Astrocyte (in vitro differentiated cells and primary cell): ENCODE results near the gene GLUL. TPM values are rescaled to one million over a fixed set of nuclear protein-coding genes. Genes with fewer than 3 reads are reported as not detected.

ENCODE experiments used
- DNase-seq: peaks from one replicate; pipeline ENCODE4 v3.0.0-alpha.2; 2010; ENCODE audit warnings: low read depth
- FAIRE-seq: peaks from 2 replicates; lab custom pipeline; 2011; peaks lifted over from hg19 to GRCh38; lab: Jason Lieb, UNC
- H2AFZ ChIP-seq: 2 replicates; pipeline ENCODE4 v1.6.0; 2012; ENCODE audit warnings: low read depth, low read length, inconsistent platforms
- H3K27ac ChIP-seq: 2 replicates; pipeline ENCODE4 v1.5.1; 2011; ENCODE audit warnings: low read depth, low read length, inconsistent platforms
- H3K27me3 ChIP-seq: 2 replicates; pipeline ENCODE4 v1.6.0; 2011; ENCODE audit warnings: low read length, inconsistent platforms; ENCODE audit not compliant: insufficient read depth
- H3K36me3 ChIP-seq: 2 replicates; pipeline ENCODE4 v1.5.1; 2011; ENCODE audit warnings: low read length, inconsistent platforms; ENCODE audit not compliant: insufficient read depth
- H3K4me1 ChIP-seq: 2 replicates; pipeline ENCODE4 v1.5.1; 2011; ENCODE audit warnings: low read length, inconsistent platforms; ENCODE audit not compliant: insufficient read depth
- H3K4me2 ChIP-seq: 2 replicates; pipeline ENCODE4 v1.6.0; 2012; ENCODE audit warnings: low read length, inconsistent platforms
- H3K4me3 ChIP-seq: 2 replicates; pipeline ENCODE4 v1.5.1; 2011; ENCODE audit warnings: low read depth, mild to moderate bottlenecking, low read length, inconsistent platforms; ENCODE audit not compliant: insufficient read depth
- H3K79me2 ChIP-seq: 2 replicates; pipeline ENCODE4 v1.6.0; 2012; ENCODE audit warnings: mild to moderate bottlenecking, low read length, inconsistent platforms; ENCODE audit not compliant: insufficient read depth
- H3K9ac ChIP-seq: 2 replicates; pipeline ENCODE4 v1.6.0; 2012; ENCODE audit warnings: mild to moderate bottlenecking, low read length, inconsistent platforms
- H3K9me3 ChIP-seq: 2 replicates; pipeline ENCODE4 v1.5.1; 2012; ENCODE audit warnings: low read depth, mild to moderate bottlenecking, low read length, inconsistent platforms; ENCODE audit not compliant: insufficient read depth
- H4K20me1 ChIP-seq: 2 replicates; pipeline ENCODE4 v1.6.0; 2012; ENCODE audit warnings: low read length, inconsistent platforms; ENCODE audit not compliant: insufficient read depth
- H3K27ac Mint-ChIP-seq: one replicate; pipeline ENCODE4 v1.8.0; 2021; ENCODE audit warnings: mild to moderate bottlenecking, mixed read lengths; ENCODE audit not compliant: unreplicated experiment
- H3K27me3 Mint-ChIP-seq: one replicate; pipeline ENCODE4 v1.8.0; 2021; ENCODE audit warnings: low read depth, mixed read lengths; ENCODE audit not compliant: unreplicated experiment
- H3K36me3 Mint-ChIP-seq: one replicate; pipeline ENCODE4 v1.8.0; 2021; ENCODE audit warnings: low read depth, mixed read lengths; ENCODE audit not compliant: unreplicated experiment
- H3K4me1 Mint-ChIP-seq: one replicate; pipeline ENCODE4 v1.8.0; 2021; ENCODE audit warnings: low read depth, mixed read lengths; ENCODE audit not compliant: unreplicated experiment
- H3K4me3 Mint-ChIP-seq: one replicate; pipeline ENCODE4 v1.8.0; 2021; ENCODE audit warnings: mild to moderate bottlenecking, moderate library complexity, mixed read lengths; ENCODE audit not compliant: unreplicated experiment
- H3K9me3 Mint-ChIP-seq: one replicate; pipeline ENCODE4 v1.8.0; 2021; ENCODE audit warnings: mild to moderate bottlenecking, mixed read lengths; ENCODE audit not compliant: unreplicated experiment
- EZH2 ChIP-seq: IDR thresholded peaks from 2 replicates; pipeline ENCODE4 v1.6.1; 2012; ENCODE audit warnings: mild to moderate bottlenecking, low read length, inconsistent platforms; ENCODE audit not compliant: insufficient read depth
- total RNA-seq: library from RNA; stranded (reverse); gene quantifications from 2 replicates; pipeline ENCODE4 v1.2.1, GENCODE V29; 2021
- TF ChIP-seq, protein P1 (sequence below): IDR thresholded peaks from 2 replicates; pipeline ENCODE4 v1.5.1; 2011; ENCODE audit warnings: low read depth, mild to moderate bottlenecking, inconsistent platforms, low read length, moderate library complexity; ENCODE audit not compliant: insufficient read depth

GLUL gene
- total RNA-seq, 1 donor from 2014 or later, result 158 TPM

DNA sequence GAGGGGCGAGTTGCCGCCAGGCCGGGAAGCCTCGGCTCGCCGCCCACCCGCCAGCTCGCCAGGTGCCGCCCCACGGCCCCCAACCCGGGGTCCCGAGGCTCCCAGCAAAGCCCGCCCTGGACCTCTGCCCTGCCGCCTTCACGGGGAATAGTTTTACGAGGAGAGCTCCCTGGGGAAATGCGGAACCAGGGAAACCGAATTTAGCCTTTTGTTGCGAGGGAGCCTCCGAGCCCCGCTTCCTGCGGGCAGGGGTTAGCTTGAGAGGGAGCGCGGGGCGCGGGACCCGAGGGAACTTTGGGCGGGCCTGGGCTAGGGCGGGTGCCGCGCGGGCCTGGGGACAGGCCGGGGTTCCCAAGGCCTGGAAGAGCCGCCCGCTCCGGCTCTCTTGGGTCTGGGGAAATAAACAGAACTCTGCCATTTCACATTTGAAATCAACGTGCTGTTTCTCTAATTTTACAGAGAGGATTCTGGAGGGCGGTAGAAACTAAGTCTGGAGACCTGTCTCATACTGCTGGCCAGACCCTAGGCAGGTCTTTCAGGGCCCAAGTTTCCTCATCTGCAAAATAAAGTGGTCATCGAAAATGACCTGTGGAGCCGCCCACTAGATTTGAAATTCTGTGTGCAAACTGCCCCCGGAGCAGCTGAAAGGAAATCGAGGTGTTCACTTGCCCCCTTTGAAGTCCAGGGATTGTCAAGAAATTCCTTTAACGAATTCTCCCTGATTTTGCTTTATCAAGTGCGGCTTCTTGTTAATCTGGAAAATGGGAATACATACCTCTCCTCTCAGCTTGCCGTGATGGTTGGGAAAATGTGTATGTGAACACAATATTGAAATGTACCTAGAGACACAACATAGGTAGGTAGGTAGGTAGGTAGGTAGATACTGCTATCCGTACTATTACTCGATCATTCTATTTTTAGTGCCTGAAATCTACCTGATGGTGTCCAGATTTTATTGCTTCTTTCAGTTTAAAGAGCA lies 749 bp upstream of the GLUL start:
- Histone ChIP-seq H3K27ac (peak overlapping the region; percentile 85), H3K36me3 (peaks cover 8% of the 10 kb centered on the region), H3K4me3 (peak overlapping the region; percentile 70), H3K4me1 (peaks cover 10% of the 10 kb centered on the region), H3K9me3 (no peaks in the 10 kb centered on the region), H4K20me1 (peaks cover 34% of the 10 kb centered on the region), H2AFZ (peak overlapping the region; percentile 87), H3K9ac (peak overlapping the region; percentile 90), H3K79me2 (peaks cover 39% of the 10 kb centered on the region), H3K4me2 (peak overlapping the region; percentile 98), H3K27me3 (no peaks in the 10 kb centered on the region)
- Mint-ChIP-seq H3K9me3 (no peaks in the 10 kb centered on the region), H3K36me3 (peaks cover 2% of the 10 kb centered on the region), H3K27ac (peak overlapping the region; percentile 75), H3K27me3 (peaks cover 2% of the 10 kb centered on the region), H3K4me3 (peak overlapping the region; percentile 83), H3K4me1 (peaks cover 15% of the 10 kb centered on the region)
- TF ChIP-seq EZH2, result no peak
- TF ChIP-seq, protein P1, sequence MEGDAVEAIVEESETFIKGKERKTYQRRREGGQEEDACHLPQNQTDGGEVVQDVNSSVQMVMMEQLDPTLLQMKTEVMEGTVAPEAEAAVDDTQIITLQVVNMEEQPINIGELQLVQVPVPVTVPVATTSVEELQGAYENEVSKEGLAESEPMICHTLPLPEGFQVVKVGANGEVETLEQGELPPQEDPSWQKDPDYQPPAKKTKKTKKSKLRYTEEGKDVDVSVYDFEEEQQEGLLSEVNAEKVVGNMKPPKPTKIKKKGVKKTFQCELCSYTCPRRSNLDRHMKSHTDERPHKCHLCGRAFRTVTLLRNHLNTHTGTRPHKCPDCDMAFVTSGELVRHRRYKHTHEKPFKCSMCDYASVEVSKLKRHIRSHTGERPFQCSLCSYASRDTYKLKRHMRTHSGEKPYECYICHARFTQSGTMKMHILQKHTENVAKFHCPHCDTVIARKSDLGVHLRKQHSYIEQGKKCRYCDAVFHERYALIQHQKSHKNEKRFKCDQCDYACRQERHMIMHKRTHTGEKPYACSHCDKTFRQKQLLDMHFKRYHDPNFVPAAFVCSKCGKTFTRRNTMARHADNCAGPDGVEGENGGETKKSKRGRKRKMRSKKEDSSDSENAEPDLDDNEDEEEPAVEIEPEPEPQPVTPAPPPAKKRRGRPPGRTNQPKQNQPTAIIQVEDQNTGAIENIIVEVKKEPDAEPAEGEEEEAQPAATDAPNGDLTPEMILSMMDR, result no peak
- DNase-seq, result peak; percentile 9
- no peak for FAIRE-seq

DNA sequence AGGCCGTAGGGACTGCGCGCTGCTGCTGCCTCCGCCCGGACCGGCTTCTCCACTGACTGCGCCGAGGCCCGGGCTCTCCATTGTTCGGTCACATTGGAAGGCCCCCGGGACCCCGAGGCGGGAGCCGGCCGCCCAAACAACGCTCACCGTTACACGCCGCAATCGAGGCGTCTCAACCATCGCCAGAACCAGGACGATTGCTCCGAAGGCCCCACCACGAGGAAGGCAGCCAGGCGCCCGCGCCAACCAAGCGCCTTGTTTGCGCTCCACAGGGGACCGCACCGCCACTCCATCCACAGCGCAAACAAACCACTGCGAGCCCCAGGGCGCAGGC lies 595 bp downstream of the GLUL start:
- Histone ChIP-seq H3K9me3 (no peaks in the 10 kb centered on the region), H3K4me2 (peak overlapping the region; percentile 98), H3K79me2 (peaks cover 43% of the 10 kb centered on the region), H3K27me3 (no peaks in the 10 kb centered on the region), H3K27ac (peak overlapping the region; percentile 70), H3K36me3 (peaks cover 20% of the 10 kb centered on the region), H2AFZ (peak overlapping the region; percentile 63), H3K9ac (peak overlapping the region; percentile 90), H3K4me1 (peaks cover 7% of the 10 kb centered on the region), H3K4me3 (peak overlapping the region; percentile 70), H4K20me1 (peaks cover 46% of the 10 kb centered on the region)
- H3K27me3 Mint-ChIP-seq, result peaks cover under 1% of the 10 kb centered on the region
- H3K9me3 Mint-ChIP-seq, result no peaks in the 10 kb centered on the region
- FAIRE-seq, result no peak
- no peak for DNase-seq
- peak overlapping the region; percentile 77 for H3K27ac Mint-ChIP-seq
- peaks cover 8% of the 10 kb centered on the region for H3K4me1 Mint-ChIP-seq
- H3K36me3 Mint-ChIP-seq, result peaks cover 11% of the 10 kb centered on the region
- peak overlapping the region; percentile 99 for H3K4me3 Mint-ChIP-seq
- TF ChIP-seq, protein P1, result no peak
- TF ChIP-seq EZH2, result no peak

DNA sequence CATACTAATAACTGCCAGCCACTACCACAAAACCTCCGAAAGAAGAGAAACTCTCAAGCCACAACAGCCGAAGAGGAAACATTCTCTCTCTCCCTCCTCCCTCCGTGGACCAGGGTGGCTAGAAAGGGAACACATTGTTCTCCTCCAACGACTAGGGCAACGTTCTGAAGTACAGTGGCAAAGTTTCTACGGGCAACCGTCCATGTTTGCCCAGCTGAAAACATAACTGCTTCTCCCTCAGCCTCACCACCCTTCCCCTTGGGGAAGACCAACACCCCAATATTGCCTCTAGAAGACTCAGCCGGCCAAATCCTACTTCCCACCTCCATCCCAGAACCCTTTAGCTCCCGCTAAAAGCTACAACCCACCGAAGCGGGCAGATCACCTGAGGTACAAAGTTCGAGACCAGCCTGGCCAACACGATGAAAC lies 2.0 kb downstream of the GLUL start:
- H3K9me3 Mint-ChIP-seq, result no peaks in the 10 kb centered on the region
- no peak for FAIRE-seq
- H4K20me1 ChIP-seq, result peaks cover 53% of the 10 kb centered on the region

More for the DNA sequence above, 2.0 kb downstream of the GLUL start:
- Histone ChIP-seq H3K36me3 (peaks cover 33% of the 10 kb centered on the region), H3K27ac (no peak overlapping the region), H2AFZ (no peak overlapping the region), H3K9me3 (no peaks in the 10 kb centered on the region), H3K4me2 (peak overlapping the region; percentile 98), H3K4me1 (peaks cover 7% of the 10 kb centered on the region), H3K9ac (peak overlapping the region; percentile 90), H3K4me3 (peak overlapping the region; percentile 70), H3K27me3 (no peaks in the 10 kb centered on the region), H3K79me2 (peaks cover 43% of the 10 kb centered on the region)
- Mint-ChIP-seq H3K4me1 (peaks cover 8% of the 10 kb centered on the region), H3K4me3 (peak overlapping the region; percentile 99), H3K36me3 (peaks cover 17% of the 10 kb centered on the region), H3K27ac (peak overlapping the region; percentile 86), H3K27me3 (no peaks in the 10 kb centered on the region)
- no peak for DNase-seq
- TF ChIP-seq EZH2, result no peak
- TF ChIP-seq, protein P1, result no peak
